Pons (tissue), 1 donor: ENCODE measurements around the gene BLOC1S2.
"Not testable (repeated sequence)": the region's sequence is repeated elsewhere in the genome, so short reads cannot be mapped to it uniquely, and the experiment has no call there.

Experiments used
- DNase-seq: peaks from one replicate; pipeline ENCODE4 v3.0.0-alpha.2; 2016; ENCODE audit warnings: low spot score

The BLOC1S2 gene

DNA sequence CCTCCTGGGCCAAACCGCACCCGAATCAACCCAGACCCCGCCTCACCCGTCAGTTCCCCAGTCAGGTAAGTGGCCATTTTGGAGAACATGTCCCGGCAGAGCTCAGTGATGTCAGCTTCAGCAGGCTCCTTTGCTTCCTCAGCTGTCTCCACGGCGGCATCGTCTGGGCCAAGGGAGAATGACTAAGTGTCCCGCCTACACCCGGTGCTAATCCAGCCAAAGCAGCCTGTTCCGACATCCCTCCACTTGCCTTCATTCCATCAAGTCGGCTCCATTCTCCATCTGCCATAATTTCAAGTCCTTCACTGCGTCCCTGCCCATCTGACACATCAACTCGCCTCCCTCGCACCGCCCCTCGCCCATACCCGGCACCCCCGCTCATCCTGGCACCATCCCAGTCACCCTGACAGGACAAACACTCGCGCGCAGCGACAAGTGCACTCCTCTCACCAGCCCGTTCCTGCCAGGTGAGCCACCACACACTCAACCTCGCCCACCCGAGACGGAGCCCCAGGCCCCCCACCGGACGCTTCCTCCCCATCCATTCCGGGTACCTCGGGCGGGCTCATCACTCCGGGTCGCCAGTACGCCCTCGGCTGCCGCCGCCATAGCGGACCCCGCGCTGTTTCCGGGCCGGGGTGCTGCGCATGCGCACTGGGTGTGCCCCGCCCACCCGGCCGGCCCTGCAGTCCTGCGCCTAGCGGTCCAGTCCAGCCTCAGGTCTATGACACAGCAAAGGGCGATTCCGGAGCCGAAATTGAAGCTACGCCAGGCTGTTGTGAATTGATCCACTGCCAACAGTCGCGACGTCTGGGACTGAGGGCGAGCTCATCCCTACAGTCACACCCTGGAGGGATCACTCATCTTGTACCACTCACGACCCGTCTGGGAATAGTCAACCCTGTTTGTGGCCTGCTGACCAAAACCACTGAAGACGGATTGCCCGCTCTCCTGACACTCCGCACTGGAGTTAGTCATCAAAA is at the start of gene BLOC1S2:
Gene BLOC1S2 (minus strand): TSS at position 630 of the 983 bp plus-strand sequence. CDS start 21 bp downstream, at position 609.
- peak; percentile 83 for DNase-seq

DNA sequence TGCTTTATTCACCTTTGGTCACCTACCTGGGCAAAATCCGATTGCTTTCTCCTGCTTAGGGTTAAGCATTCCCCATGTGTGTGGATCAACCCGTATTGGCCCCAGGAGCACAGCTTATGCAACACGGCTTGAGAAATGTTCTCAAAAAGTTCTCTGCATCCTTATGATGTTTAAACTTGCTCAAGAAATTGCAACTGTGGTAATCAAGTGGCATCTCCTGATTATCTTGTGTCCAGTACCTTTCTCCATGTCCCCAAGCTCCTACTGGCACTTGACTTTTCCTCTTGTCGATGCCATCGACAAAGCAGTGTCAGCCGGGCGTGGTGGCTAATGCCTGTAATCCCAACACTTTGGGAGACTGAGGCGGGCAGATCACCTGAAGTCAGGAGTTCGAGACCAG is 48.3 kb upstream of the BLOC1S2 start:
- DNase-seq = no peak

DNA sequence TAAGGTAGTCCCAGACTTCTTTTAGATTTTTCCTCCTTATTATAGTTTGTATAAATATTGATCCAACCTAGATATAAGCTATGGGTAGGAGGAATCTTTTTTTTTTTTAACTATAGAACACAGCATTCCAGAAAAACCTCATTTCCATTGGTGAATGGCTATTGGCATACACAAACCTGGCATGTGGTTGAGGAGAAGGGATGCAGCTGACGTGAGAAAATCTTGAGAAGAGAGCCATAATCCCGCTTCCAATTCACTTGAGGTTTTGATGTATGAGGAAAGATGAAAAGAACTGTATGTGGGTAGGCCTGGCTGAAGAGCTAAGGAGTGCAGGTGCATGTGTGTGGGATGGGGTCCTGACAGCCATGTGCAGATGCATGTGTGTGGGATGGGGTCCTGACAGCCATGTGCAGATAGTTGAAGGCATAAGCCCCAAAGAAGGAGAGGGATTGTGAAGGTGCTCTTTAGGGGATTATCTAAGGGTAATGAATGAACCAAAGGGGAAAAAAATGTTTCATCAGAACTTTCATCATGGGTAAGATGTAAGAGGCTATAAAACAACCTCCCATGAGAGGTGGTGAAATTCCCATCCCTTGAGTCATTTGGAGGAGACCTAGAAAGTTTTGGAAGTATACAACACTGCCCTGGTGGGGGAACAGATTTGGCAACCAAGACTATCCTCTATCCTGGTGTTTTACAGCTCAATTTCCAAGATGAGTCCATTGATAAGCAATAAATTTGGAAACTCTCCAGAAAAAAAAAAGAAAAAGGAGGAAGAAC is 47.4 kb upstream of the BLOC1S2 start:
- DNase-seq = no peak

DNA sequence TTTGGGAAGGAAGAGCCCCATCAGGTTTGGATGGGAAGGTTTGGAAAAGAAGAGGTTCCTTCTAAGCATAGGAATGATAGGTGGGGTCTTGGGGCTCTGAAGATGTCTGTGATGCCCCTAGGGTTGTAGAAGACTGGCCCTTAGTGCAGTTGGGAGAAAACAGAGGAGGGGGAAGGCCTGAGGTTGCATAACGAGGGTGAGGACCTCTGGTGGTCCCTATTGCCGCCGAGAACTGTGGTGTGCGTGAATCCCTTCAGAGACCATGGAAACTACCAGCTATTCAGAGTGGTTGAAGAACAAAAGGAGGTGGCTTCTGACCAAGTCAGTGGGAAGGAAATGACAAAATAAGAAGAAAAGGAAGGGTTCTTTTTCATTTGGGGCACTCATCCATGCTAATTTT is 46.6 kb upstream of the BLOC1S2 start:
- DNase-seq = no peak

DNA sequence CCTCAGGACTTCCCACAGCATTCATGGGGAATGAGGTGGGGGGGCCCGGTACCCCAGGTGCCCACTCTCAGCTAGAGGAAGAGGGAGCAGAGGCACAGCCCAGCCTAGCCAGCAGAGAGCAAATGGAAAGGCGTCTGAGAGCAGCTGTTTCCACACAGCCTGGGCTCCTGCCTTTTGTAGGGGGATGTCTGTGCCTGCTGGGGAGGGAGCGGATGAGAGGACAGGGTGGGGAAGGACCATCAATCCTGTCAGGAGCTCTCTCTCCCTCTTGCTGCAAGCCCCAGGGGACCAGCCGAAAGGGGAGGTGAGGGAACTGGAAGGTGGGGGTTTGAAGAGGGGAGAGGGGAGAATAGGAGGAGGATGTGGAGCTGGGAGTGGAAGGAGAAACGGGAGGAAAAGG is 43.6 kb upstream of the BLOC1S2 start, which contains the start of gene PKD2L1:
Gene PKD2L1 (minus strand): TSS at position 150 of the 400 bp plus-strand sequence. CDS start 125 bp downstream, at position 25.
- DNase-seq = no peak

DNA sequence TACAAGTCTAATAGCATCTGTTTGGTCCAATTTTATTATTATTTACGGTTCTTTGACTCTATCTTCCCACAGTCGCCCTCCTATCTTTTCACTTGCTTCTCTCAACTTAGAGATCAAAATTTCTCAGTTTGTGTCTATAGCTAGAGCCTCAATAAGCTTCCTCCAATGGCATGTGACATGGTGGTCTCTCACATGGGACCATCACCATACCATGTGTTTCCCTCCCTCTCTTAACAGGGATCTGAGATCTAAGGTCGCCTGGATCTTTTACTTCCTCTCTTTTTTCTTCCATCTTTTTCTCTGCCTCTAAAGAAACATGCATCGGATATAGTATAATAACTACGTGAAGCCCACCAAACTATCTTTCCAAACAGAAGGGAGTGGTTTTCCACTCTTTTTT is 41.7 kb upstream of the BLOC1S2 start:
- DNase-seq = no peak

DNA sequence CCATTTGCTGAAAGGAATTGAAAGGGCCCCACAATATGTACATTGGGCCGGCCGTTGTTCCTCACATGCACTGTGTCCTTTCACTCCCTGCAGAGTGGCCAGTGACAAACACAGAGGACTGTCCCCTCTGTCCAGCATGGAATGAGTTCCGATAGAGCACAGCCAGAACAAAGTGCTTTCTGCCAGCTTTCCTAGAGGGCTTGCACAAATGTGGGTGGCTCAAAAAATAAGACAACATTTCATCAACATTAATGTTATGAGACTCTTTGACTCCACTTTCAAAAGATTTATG is 41.2 kb upstream of the BLOC1S2 start:
- peak; percentile 26 for DNase-seq

DNA sequence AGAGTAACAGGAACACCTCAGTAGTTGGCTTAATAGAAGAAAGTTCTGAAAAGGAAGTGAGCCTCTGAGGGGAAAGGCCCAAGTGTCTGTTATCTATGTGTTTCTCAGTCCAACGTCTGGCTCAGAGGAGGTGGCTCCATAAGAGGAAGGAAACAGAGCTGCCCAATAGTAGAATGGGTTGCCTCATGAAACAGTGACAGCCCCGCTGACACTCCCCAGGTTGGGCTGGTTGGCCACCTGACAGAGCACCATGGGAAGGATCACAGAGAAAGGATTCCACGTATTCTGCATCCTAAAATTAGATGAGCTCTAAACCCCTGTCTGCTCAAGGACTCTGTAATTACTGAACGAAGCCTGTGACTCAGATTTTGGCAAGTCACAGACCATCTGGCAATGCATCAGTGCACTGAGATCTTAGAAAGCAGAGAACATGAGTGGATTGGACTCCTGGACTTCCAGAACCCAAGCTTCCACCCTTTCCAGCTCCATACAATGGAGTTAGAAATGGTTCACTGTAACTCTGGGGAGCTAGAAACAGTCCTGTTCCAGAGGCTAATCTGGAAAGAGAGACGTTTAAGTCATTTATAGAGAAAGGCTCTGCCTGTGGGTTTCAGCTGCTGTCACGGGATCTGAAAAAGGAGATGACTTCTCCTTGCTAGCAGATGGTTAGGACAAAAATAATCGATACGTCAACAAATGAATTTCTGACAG is 40.7 kb upstream of the BLOC1S2 start:
- DNase-seq = peak; percentile 80

DNA sequence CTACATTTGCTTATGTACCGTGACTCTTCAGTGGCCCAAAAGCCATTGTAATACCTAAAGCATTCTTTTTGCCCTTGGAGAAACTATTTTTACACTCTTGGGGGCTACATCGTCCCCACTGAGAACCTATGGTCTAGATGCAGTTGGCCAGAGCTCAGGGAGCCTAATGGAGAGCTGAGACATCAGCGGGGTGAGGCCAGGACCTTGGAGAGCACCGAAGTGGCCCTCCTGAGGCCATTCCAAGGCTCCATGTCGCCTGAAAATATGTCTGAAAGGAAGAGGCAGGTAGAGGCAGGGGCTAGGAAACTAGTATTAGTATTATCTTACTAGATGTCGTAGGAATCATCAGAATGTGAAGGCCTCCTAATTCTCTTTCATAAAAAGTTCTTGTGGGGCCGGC is 38.7 kb upstream of the BLOC1S2 start:
- DNase-seq = no peak

DNA sequence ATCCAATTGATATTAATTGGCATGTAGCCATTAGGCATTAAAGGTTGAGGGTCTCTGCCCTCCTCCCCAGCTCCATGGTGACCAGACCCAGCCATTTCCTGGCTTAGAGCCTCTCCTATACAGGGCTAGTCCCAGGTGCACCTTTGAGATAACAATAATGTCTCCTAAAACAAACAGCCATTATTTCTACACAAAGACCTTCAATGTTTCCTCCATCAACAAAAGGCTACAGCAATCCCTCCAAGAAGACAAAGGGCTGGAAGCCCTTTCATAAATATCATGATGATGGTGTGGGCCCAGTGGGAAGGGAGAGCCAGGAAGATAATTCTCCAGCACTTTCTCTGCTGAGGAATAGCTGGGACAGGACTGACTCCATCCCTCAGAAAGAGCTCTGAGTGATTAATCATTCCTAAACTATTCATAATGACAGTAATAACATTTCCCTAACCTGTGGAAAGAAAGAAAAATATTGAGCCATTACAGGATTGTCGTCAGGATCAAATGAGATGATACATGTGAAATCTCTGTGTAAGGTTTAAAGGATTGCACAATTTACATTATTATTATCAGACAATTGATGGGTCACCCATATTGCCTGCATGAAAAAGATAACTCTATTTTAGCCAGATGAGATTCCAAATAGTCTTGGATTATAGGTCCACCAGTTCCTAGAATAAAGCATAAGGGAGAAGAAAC is 33.4 kb upstream of the BLOC1S2 start:
- DNase-seq = peak; percentile 93

DNA sequence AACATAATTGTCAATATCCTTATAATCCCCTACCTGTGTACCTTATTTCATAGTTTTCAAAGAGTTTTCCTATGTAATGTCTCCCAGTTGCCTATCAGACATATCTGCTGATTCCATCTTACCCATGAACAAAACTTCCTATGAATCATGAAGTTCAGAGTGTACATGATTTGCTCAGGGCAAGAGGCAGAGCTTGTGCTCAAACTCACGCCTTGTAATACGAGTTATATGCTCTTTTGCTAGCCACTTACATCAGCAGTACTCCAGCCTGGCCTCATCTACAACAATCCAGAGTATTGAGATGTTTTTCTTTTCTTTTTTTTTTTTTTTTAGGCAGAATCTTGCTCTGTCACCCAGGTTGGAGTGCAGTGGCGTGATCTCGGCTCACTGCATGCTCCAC is 31.7 kb upstream of the BLOC1S2 start:
- DNase-seq = no peak

DNA sequence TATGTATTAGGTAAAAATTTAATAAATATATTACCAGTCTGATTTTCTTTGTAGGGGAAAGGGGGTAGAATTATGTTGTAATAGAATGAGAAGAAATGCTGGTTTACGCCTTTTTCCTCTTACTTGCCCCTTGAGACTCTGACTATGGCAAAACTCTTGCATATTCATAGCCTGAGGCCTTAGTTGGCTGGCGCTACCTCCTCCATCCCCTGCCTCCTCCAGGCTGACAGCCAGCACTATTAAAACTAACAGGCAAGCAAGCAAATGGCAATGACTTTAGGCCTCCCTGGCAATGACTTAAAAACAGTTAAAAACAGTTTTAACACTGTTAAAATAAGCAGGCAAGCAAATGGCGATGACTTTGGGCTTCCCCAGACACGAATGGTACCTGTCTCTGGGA is 29.1 kb upstream of the BLOC1S2 start:
- no peak for DNase-seq

DNA sequence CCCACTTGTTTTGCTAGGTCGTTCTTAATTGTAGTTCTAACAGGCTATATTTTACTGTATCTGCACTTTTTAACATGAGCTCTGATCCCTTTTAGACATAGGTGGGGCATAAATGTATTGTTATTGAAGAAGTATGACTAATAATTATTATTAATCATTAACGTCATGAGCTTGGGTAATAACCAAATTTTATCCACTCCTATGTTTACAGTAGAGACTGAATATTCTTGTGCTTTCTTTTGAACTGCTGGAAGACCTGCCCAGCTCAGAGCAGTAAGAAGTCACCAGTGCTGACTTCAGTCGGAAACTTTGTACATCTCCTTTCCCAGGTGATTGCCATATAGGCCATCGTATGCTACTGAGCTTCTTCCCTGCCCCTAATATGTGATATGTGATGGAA is 24.8 kb upstream of the BLOC1S2 start:
- no peak for DNase-seq

DNA sequence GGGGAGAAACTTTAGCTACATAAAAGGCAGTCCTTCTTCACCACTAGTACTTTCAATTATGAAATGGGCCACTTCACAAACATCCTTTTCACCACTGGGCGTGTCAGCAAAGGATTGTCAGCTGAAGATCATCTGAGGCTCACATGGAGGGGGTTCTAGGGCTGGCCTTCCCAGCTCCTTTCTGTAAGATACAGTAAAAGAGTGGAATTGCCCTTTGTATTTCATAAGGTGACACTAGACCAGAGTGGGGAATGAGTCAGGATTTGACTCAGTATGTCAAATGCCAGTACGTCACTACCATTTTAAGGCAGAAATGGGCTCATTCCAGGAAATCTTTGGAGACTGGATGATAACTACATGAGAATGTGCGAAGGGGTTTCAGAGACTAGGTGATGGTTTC is 21.2 kb upstream of the BLOC1S2 start:
- no peak for DNase-seq

DNA sequence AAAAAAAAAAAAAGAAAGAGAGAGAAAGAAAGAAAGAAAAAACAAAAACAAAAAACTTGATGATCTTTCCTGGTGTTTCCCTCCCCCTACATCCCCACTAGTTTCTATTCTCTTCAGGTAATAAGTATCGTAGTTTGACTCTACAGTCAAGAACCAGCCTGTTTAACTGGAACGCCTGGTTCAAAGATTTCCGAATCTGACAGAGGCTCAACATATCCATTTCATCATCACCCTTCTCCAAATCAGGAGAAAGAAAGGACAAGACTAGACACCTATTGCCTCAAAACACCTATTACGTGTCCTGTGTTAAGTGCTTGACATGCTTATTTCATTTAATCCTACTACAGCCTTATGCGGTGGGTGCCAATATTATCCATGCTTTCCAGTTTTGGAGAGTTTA is 20.4 kb upstream of the BLOC1S2 start:
- no peak for DNase-seq

DNA sequence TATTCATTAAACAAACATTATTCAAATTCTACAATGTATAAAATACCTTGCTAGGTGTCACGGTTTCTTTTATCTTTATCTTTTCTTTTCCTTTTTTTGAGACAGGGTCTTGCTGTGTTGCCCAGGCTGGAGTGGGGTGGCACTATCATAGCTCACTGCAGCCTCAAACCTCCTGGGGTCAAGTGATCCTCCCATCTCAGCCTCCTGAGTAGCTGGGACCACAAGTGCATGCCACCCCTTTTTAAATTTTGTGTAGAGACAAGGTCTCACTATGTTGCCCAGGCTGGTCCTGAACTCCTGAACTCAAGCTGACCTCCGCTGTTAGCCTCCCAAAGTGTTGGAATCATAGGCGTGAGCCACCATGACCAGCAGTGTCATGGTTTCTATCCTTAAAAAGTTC is 17.9 kb upstream of the BLOC1S2 start:
- DNase-seq = no peak

DNA sequence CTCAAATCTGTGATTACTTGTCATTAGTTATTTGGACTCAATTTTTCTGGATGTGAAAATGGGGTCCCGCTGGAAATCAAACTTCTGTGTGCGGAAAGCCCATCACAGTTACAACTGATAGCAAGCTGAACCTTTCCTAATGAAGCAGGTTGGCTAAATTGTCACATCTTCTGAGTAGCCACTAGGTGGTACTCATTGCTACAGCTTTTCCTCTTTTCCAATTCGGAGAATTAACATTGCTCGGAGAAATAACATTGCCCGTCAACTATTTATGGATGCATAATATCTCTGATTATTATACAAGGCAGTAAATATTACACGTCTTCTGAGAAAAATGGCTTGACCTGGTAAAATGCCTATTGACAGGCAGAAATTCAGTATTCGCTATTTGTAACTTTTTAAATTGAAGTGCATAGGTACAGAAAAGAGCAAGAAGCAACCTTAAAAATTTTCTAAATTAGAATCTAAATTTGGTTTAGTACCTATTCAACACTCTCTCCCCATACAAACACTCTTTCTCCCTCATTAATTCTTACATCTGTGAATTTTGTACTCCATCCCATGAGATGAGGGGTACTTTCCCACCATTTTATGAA is 17.3 kb upstream of the BLOC1S2 start:
- peak; percentile 59 for DNase-seq

DNA sequence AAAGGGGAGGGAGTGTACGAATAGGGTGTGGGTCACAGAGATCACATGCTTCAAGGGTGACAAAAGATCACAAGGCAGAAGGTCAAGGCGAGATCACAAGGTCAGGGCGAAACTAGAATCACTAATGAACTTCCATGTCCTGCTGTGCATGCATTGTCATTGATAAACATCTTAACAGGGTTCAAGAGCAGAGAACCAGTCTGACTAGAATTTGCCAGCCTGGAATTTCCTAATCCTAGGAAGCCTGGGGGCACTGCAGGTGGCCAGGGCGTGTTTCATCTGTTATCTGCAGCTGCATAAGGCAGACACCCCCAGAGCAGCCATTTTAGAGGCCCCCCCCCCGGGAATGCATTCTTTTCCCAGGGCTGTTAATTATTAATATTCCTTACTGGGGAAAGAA is 14.6 kb upstream of the BLOC1S2 start:
- not testable (repeated sequence) for DNase-seq

DNA sequence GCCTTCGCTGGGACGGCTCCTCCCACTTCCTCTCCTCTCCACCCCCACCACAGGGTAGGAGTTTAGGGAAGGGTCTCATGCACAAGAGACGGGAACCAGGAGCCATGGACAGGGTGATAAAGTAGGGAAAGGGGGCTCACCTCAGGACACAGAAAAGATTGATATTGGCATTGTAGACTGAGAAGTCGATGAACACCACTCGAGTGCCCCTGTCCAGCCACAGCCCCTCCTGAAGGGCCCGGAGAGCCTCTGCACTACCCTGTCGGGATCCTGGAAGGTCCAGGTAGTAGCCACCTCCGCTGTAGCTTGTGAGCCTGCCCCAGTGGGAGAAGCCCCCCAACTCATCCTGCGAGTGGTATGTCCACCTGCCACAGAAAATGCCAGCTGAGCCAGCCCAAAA is 10.8 kb upstream of the BLOC1S2 start:
- no peak for DNase-seq

DNA sequence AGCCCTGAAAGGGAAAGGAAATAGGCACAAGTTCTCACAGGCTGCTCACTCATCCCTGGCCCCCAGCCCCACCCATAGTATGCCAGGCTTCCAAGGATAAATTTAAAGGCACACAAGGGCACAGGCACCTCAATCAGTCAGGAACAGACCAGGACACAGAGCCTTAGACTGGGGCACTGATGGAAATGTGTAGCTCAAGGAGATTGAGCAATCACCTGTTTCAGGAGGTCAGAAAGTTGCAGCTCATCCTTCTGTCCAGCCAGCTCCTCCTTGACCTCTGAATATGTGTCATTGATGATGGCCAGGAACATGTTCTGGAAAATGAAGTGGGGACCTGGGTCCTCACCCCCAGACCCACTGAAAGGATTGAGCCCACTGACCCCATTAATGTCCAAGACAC is 6.6 kb upstream of the BLOC1S2 start:
- no peak for DNase-seq

DNA sequence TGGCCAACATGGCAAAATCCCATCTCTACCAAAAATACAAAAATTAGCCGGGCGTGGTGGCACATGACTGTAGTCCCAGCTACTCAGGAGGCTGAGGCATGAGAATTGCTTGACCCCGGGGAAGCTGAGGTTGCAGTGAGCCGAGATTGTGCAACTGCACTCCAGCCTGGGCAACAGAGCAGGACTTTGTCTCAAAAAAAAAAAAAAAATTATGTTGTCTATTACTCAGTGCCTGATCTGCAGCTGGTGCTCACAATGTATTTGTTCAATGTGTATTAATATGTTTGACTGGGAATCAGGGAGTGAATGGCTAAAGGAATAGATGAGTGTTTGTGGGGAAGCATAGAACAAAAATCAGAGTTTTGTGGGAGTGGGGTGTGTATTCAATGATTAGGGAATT is 5.8 kb upstream of the BLOC1S2 start:
- DNase-seq = not testable (repeated sequence)
